Activated CD8-positive, alpha-beta memory T cell treated with anti-CD3 and anti-CD28 coated beads, Interleukin-2, amount 50 U/mL, for 1 hour (primary cell): ENCODE data around the gene TMEM187.
A peak's percentile ranks its signal among the peaks of the same experiment; 100 is the strongest.

Experiments
- DNase-seq: peaks from one replicate; pipeline ENCODE4 v3.0.0-alpha.2; 2020; ENCODE audit errors: extremely low read depth

TMEM187 gene

DNA sequence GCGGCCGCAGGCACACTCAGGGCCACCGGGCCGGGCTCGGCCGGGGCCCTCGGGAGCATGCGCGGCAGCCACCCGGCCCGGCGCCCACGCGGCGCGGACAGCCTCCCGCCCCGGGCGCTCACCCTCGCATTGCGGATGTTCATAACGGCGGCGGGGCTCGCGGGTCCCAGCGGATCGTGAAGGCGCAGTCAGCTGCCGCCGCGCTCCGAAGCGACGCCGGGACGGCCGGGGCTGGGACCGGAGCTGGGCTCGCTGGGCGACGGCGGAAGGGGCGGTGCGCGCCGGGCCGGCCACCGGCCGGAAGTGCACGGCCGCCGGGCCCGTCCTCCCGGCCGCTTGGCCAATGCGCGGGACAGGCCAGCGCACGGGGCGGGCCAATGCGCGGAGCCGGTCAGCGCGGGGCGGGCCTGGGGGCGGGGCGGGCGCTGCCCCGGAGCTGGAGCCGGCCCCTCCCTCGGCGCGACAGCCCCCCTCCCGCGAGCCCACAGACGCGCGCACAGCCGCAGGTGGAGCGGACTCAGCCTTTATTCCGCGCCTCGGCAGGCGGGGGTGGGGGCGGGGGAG is 37.7 kb upstream of the TMEM187 start, which contains the start of gene NAA10:
Gene NAA10 (minus strand): TSS at position 276 of the 564 bp plus-strand sequence. CDS start 133 bp downstream, at position 143.
- DNase-seq, result no peak

DNA sequence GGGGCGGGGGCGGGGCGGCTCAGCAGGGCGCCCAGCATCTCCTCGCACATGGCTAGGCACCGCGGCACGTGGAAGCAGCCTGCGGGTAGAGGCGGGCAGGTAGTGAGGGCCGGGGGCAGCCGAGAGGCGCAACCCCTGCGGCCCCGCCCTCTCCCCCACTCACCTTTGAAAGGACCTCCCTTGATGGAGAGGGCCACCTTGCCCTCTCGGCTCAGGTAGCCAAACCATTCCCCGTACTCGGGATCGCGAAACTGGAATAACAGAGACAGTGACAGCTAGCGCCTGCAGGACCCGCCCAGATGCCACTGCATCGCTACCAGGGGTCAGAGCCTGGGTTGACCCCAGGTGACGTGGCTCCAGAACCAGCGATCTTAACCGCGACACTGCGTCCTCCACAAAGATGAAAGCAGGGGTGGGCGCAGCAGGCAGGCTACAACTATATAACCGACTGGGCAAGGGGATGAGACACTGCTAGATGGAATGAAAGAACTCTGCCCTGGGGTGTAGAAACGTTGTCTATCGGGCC is 37.2 kb upstream of the TMEM187 start:
- no peak for DNase-seq

DNA sequence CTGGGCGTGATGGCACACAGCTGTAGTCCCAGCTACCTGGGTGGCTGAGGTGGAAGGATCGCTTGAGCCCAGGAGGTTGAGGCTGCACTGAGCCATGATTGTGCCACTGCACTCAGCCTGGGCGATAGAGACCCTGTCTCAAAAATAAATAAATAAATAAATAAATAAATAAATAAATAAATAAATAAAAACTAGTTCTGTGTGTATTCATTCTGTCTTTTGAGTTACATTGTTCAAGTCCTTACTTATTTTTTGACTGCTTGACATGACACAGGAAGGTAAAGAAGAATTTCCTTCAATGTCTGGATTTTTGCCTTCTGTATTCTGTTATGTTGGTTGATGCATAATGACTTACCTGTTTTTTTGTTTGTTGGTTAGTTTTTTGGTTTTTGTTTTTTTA is 35.5 kb upstream of the TMEM187 start:
- no peak for DNase-seq

DNA sequence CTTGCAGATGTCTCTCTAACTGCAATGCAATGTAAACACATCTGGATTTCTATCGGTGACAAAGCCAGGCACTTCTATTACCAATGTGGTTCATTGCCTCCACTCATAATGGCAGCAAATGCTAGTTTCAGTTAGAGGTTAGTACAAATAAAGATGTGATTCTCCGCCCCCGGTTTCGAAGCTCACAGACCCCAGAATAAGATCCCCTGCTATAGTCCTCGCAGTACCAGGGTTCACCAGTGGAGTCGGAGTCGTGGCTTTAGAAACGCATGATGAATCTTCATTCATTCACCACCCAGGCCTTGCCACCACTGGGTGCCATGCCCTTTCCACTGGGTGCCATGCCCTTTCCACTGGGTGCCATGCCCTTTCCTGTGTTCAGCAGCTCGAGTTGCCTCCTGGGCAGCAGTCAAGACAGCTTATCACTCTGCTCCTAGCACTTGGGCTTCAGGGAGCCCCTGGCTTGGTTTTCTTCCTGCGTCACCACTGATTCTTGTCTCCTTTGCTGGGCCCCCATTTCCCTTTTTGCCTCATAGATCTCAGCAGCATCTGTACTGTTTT is 34.2 kb upstream of the TMEM187 start:
- no peak for DNase-seq

DNA sequence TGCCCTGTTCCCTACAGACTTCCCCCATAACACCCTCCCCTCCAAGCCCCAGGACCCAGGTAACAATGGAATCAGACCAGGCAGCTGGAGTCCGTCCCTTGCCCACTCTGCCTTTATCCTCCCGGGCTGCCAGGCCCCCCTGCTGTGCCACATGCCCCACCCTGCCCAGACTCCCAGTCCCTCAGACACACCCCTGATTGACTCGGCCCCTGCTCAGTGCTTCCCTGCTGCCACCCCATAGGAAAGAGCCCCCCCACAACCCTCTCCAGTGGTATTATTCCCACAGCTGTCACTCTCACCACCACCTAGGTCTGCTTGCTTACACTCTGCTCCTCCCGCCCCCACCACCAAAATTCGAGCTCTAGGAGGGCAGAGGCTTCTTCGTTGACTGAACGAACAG is 33.0 kb upstream of the TMEM187 start:
- DNase-seq, result no peak

DNA sequence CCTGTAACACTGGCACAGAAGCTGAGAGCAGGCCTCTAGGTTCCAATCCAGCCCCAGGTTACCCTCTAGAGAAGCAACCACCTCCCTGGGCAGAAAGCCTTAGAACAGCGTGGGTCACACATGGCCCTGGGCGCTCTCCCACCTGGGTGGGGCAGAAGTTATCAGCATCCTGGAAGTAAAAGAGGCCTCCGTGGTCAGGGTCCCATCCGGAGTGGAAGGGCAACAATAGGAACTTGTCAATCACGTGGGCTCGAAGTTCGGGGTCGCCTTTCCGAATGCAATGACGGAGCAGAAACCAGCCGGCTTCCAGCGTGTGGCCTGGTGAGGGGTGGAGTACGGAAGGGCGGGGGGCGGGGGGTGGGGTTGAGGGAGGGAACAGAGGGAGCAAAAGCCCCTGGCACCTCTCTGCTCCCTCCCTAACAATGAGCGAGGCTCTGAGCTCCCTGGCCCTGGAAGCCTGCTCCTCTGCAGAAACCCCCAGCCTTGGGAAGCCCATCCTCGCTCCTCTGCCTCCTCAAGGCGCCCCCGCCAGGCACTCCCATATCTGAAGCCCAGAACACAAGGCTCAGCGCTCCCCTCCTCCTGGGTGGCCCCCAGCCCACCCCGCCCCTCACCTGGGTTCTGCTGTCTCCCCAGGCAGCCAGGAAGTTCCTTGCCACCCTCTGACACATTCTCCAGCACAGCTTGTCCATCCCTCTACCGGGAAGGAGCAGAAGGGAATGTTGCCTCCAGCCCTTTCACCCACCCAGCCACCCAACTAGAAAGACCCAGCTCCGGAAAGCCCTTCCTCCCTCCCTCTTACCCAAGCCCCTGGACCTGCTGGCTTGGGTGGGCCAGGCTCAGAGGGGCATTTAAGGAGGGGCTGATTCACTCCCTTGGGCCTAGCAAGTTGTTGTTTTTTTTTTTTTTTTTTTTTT is 31.0 kb upstream of the TMEM187 start:
- no peak for DNase-seq

DNA sequence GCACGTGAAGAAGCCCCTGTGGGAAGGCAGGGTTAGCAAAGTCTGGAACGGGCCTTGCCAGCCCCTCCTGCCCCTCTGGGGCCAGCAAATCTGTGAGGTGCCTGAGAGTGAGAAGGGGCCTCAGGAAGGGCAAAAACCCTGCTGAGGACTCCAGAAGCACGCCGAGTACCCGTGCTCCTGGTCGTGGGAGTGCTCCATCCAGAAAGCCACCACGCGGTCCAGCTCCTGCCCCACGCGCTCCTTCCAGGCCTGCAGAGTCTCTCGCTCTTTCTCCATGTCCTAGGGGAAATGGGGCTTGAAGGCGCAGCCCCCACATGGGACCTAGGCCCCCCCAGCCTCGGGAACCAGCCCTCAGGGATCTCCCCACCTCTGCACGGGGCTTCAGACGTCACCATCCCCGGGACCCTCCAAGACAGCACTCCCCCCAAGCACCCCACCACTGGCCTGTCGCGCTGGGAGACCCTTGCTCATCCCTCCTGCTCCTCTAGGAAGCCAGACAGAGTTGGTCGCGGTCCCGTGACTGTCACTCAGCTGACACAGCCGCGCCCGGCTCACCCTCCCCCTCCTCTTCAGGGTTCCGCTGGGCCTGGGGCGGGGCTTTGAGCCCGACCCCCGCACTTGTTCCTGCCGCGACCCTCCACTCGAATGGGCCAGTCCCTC is 28.3 kb upstream of the TMEM187 start, which contains the start of gene RENBP:
Gene RENBP (minus strand): TSS at position 504 of the 660 bp plus-strand sequence. CDS start 33 bp downstream, at position 471.
- DNase-seq, result no peak

DNA sequence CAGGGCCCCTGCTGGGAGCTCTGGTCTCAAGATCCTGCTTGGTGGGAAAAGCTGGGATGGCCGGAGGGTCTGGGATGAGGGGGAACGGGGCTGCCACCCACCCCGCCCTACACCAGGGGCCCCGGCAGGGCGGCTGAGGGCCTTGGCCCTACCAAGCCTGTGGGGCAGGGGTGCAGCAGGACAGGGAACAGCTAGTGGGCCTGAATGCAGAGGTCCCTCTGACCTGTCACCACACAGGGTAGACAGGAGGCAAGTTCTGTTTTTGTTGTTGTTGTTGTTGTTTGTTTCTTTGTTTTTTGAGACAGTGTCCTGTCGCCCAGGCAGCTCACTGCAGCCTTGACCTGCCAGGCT is 27.8 kb upstream of the TMEM187 start:
- no peak for DNase-seq

DNA sequence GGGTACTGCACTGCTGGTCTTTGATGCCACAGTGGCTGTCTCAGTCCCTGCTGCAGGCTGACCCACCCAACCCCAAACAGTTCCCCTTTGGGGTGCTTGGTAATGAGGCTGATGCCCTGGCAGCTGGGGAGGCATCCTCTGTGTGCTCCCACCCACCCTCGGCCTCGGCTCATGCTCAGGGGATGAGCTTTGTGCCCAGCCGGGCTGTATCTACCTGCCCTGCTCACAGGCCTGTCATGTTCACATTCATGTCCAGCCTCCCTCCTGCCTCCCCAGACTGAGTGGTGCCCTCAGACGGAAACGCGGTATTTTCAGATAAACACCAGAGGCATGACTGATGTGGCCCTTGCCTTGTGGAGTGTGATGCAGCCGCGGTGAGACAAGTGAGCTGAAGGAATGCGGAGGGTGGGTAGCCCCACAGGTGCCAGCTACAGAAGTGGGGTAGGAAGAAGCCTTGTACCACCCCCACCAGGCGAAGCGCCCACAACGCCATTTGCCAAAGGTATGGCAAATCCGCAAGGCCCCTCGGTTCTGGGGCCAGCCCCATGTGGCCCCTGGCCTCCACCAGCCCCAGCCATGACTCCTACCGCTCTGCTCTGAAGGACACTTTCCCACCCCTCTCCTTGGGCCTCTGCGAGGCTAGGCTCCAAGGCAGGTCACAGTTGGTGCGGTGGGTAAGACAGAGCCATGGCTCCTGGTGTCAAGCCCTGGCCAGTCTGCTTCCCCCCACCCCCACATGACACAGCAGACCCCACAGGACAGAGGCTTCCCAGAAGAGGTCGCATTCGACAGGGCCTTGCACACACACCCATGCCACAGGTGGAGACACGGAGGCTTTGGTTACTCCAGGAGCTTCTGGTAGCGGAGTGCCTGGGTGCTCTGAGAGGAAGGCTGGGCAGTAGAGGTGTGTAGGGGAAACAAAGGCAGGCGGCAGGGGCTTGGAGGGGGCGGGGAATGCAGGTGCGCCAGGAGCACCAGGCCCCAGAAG is 26.3 kb upstream of the TMEM187 start:
- DNase-seq, result no peak

DNA sequence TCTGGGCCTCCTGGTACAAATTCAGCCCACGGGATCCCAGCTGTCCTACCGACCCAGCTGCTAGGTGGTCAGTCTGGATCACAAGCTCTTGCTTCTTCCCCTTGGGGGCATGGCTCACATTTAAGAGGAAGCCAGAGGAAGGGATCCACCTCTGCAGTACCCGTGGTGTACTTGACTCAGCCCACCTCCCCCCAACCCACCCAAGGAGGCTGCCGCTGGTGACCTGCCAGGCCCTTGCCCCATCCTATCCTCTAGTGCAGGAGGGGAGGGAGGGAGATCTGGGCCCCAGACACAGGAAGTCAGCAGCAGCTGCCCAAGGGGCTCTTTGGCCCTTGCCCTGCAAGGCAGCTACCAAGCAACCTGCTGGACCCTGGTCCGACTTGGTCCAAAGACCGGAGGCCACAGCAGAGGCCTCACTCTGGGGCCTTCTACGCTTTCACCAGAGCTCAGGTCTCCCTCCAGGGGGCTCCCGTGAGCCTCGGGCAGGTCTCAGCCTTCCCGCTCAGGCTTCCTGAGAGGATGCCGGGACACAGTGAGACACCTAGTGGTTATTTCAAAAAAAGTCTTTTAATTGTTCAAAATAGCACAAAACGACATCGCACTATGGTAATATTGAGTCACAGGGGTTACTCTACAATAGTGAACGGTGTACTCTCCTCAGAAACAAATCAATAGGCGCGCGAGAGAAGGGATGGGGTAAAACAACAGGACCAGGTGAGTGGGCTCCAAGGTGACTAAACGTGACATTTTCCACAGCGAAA is 25.4 kb upstream of the TMEM187 start:
- DNase-seq, result no peak

DNA sequence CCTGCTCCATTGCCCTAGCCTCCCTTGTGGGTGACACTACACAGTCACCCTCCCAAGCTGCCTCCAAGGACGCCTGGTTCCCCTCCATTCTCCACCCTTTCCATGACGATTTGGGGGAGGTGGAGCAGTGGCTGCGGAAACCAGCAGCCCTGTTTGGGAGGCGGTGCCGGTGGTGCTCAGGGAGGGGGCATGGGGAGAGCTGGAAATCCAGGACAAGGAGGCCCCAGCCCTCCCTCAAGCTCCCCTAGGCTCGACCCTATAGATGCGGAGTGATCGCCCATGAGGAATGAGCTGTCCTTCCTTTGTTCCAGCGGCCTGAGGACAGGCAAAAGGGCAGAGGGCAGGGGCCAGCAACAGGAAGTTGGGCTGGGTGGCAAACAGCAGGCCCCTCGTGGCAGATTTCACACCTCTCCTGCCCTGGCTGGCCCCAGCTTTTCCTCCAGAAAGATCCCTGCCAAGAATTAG is 24.5 kb upstream of the TMEM187 start:
- no peak for DNase-seq

DNA sequence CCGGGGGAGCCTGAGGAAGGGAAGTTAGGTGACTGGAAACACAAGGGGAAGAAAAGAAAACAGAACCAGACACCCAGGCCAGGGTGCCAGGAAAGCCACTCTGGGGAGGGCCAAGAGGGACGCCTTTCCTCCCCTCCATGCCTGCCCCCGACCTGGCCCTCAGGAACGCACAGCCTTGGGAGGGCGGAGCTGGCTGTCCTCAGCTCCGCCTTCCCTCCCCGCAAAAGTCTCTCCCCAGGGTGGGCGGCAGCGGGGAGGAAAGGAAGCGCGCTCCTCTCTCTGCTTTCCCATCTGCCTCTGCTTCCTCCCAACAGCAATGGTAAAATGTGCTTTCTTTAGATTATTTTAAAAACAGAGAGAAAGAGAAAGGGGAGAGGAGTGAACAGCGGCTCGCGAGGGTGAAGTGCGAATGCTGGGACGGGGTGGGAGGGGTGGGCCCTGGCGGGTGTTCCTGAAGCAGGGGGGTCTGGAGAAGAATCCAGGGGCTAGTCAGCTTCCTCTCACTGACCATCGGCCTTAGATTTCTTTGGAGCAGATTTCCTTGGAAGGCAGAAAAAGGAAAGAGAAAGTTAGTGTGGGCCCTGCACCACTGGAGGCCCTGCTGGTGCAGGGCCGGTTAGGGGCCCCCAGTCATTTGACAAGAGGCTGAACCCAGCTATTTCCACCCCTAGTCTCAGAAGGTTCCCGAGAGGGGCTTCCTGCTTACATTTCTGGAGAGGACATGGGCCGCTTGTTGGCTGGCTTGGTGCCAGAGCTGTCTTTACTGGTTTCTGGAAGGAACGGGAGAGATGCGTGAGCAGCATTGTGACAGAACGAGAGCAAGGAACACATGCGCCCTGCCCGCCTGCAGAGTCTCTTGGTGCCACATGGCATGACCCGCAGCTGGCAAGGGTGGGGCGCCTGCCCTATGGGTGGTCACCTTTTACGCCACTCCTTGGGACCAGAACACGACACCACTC is 23.4 kb upstream of the TMEM187 start:
- DNase-seq, result no peak

DNA sequence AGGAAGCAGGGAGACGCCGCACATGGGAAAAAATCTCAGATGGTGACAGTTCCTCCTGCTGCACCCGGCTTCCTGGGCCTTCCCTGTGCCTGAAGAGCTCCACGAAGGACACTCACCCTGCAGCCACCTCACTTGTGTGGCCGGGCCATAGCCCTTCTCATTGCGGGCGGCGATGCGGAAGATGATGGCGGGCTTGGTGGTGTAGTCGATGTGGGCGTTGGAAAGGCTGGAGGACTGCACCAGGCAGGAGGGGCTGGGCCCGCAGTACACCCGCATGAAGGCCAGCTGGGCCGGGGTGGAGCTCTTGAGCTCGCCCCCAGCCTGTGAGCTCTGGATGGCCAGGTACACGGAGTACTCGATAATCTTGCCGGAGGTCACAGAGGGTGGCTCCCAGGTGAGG is 22.4 kb upstream of the TMEM187 start:
- no peak for DNase-seq

DNA sequence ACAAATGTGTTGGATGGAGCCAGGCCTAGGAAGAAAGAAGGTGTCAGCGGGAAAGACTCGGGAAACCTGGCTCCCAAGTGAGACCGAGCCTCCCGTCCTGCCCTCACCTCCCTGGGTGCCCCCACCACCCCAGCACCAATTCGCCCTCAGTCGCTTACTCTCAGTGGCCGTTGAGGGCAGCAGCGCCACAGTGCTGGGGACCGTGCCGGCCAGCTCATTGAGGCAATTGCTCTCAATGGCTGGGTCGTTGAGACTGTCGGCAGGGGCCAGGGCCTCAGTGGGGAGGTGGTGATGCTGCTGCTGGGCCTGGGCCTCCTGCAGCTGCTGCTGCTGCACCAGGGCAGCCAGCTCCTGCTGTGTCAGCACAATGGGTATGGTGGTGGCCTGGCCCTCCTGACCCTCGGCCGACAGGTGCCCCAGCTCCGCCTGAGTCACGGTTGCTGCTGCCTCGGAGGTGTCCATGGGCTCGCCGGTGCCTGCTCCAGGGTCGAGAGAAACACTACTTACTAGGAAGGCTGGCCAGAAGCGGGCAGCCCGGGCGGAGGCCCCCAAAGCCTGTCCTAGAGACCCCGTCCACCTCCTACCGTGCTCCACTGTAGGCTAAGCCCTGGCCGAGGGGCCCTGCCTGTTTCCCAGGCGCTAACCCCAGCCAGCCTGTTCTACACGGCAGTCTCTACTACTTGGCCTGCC is 20.7 kb upstream of the TMEM187 start:
- no peak for DNase-seq

DNA sequence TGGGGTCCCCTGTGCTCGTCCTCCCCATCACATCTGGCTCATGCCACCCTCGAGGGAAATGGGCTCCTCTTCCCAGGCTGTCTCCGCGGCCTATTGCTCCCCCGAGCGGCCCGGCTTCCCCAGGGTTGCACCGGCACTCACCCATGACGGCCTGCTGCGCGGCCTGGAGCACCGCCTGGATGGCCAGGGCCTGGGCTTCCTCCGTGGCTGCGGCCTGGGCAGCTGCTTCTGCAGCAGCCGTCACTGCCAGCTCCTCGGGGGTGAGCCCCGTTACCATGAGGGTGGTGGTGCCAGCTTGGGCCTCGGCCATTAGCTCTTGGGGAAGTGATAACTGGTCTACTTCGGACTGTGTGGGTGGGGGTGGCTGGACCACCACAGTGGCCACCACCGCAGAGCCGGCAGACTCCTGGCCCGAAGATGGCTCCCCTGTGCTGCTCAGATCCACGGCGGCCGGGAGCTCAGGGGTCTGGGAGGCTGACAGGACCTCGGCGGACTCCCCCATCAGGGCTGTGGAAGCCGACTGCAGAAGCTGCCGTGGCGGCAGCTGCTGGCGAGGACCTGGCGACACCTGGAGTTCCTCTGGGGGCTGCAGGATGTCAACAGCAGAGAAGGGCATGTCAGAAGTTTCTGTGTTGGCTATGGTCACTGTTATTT is 20.1 kb upstream of the TMEM187 start:
- no peak for DNase-seq

DNA sequence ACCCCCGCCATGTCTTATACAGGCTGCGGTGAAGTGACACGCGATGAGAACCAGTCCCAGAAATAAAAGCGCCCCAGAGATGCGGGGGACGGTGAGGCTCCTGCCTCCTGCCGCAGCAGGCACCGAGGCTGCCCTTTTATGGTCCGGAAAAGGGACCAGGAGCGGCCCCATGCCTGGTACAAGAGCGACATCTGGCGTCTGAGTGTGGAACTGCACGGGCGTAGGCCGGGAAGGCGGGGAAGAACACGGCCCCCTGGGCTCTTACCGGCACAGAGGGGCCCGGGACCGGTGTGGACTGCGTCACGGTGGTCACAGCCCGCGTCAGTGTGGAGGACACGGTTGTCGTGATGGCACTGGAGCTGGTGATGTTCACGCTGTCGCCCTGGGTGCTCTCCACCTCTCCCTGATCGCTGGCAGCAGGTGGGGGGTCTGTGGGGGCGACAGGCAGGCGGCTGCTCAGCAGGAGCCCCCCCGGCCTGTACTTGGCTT is 19.2 kb upstream of the TMEM187 start:
- peak; percentile 51 for DNase-seq

DNA sequence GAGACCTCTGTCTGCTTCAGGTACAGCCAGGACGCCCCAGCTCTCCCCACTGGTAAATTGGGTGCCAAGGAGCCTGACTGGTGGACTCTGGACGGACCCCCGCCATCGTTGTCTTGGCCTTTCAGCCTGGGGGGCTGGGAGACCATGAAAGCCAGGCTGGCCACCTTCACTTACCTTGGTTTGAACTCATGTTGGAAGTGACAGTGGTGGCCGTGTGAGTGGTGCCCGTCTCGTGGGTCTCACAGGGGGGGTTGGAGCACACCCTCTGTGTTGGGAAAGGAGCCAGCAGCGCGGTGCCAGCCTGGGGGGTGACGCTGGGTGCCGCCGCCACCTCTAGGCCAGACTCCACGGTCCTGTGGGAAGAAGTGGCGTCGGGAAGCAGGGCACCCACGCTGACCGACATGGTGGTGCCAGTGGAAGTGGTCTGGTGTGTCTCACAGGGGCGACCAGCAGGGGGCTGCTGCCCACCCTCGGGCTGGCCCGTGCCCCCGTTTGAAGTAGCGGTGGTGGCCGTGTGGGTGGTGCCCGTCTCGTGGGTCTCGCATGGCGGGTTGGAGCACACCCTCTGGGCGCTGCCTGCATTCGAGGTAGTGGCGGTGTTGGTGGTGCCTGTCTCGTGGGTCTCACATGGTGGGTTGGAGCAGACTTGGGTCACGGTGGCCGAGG is 18.5 kb upstream of the TMEM187 start:
- no peak for DNase-seq
